ENCODE measurements around the gene SFT2D1.
"Not testable (repeated sequence)": the region's sequence is repeated elsewhere in the genome, so short reads cannot be mapped to it uniquely, and the experiment has no call there.

The SFT2D1 gene

DNA sequence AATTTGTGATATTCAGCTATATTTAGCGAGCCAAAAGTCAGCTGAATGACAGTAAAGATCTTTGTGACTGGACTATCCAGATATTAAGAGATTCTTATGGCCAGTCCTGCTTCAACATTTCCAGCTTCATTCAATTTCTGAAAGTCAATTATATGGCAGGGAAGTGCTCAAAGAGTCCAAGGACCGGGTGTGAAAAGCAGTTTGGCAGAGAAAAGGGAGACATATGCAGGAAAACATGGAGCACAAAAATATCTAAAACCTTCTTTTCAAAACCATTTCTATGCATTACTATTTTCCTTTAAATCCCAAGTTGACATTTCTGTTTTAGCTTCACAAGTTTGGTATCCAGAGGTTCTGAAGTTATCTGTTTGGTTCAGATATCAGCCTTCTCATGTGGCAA, 35.4 kb upstream of the SFT2D1 start:
- Mint-ChIP-seq H3K27ac (no peak overlapping the region), H3K9me3 (no peaks in the 10 kb centered on the region), H3K4me3 (no peak overlapping the region), H3K27me3 (no peaks in the 10 kb centered on the region), H3K4me1 (ENCODE audit: low read depth) (peaks cover 18% of the 10 kb centered on the region), H3K36me3 (ENCODE audit: low read depth) (peaks cover 5% of the 10 kb centered on the region)
- DNase-seq, result no peak

DNA sequence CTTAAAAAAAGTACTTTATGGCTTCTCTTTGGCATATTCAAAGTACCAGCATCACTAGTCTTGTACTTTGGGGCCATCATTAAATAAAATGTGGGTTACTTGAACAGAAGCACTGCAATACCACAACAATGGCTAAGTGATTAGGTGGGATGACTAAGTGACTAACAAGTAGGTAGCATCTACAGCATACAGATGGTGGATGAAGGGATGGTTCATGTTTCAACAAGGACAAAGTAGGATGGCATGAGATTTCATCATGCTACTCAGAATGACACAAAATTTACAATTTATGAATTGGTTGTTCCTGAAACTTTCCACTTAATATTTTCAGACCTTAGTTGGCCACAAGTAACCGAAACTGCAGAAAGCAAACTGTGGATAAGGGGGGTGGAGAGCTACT, 32.7 kb upstream of the SFT2D1 start:
- Mint-ChIP-seq H3K4me1 (ENCODE audit: low read depth) (peaks cover 7% of the 10 kb centered on the region), H3K27me3 (no peaks in the 10 kb centered on the region), H3K4me3 (no peak overlapping the region), H3K27ac (no peak overlapping the region), H3K36me3 (ENCODE audit: low read depth) (peaks cover under 1% of the 10 kb centered on the region), H3K9me3 (no peaks in the 10 kb centered on the region)
- DNase-seq, result no peak

DNA sequence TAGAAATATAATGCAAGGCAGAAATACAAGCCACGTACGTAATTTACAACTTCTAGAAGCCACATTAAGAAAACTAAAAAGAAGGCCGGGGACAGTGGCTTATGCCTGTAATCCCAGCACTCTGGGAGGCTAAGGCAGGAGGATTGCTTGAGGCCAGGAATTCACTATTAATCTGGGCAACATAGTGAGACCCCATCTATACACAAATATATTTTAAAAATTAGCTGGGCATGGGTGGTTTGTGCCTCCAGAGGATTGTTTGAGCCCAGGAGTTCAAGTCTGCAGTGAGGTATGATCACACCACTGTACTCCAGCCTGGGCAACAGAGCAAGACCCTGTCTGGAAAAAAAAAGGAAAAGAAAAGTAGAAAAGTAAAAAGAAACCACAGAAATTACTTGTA, 28.1 kb upstream of the SFT2D1 start:
- peaks cover 26% of the 10 kb centered on the region for H3K36me3 Mint-ChIP-seq (ENCODE audit: low read depth)
- no peaks in the 10 kb centered on the region for H3K27me3 Mint-ChIP-seq
- no peak overlapping the region for H3K4me3 Mint-ChIP-seq
- H3K27ac Mint-ChIP-seq, result no peak overlapping the region
- no peaks in the 10 kb centered on the region for H3K9me3 Mint-ChIP-seq
- H3K4me1 Mint-ChIP-seq (ENCODE audit: low read depth), result peaks cover 6% of the 10 kb centered on the region
- DNase-seq, result no peak

DNA sequence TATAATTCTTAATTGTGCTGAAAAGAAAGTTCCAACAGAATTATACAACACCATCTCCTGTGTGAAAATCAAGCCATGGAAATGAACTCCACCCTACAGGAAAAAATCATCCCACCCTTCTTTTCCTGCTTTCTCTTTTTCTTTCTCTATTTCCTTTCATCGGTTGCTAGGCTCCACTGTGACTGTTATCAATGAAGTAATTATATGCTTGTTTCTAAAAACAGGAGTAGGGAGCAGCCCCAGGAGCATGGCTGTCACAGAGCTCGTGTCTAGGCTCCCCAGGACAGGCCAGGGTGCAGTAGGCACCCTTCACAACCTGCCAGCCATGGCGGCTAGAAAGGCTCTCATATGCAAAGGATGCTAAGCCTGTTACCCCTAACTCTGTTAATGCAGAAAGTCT, 27.4 kb upstream of the SFT2D1 start:
- Mint-ChIP-seq H3K9me3 (no peaks in the 10 kb centered on the region), H3K27me3 (no peaks in the 10 kb centered on the region), H3K4me1 (ENCODE audit: low read depth) (peaks cover under 1% of the 10 kb centered on the region), H3K4me3 (no peak overlapping the region), H3K27ac (no peak overlapping the region), H3K36me3 (ENCODE audit: low read depth) (peaks cover 32% of the 10 kb centered on the region)
- DNase-seq, result no peak

DNA sequence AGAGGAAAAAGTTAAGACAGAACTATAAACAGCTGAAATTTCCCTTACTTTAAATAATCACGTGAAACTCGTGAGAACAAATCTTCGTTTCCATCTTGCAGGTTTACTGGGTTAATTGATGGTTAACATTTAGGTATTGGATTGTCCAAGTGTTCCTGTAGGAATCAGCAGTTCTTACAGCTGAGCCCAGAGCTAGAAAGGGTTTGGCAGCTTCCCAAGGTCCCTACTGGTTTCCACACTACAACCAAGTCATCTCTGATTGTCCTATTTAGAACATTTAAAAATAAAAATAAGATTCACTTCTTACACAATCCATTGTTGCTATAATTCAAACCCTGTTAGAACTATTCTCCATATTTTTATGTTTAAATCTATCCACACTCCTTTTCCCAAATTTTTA, 24.6 kb upstream of the SFT2D1 start:
- DNase-seq, result no peak
- no peaks in the 10 kb centered on the region for H3K9me3 Mint-ChIP-seq
- no peaks in the 10 kb centered on the region for H3K27me3 Mint-ChIP-seq
- H3K4me1 Mint-ChIP-seq (ENCODE audit: low read depth), result no peaks in the 10 kb centered on the region
- no peak overlapping the region for H3K4me3 Mint-ChIP-seq
- H3K36me3 Mint-ChIP-seq (ENCODE audit: low read depth), result peaks cover 52% of the 10 kb centered on the region
- no peak overlapping the region for H3K27ac Mint-ChIP-seq

DNA sequence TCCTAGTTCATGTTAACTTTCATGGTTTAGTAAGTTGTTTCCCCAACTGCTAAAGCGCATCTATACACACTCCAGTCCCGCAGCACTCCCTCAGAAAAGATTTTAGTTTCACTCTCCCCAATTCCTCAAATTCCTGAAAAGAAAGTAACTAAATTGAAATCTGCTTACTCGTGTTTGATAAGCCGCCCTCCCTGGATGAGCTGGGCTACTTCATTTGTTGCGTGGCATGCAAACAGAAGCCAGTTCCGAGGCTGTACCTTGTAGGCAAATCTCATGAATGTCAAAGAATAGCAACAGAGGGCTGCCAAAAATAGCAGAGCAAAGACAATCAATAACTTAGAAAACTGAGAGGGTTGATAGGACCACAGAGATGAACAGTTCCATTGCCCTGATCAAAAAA, 23.5 kb upstream of the SFT2D1 start:
- Mint-ChIP-seq H3K9me3 (no peaks in the 10 kb centered on the region), H3K4me1 (ENCODE audit: low read depth) (no peaks in the 10 kb centered on the region), H3K27me3 (no peaks in the 10 kb centered on the region), H3K36me3 (ENCODE audit: low read depth) (peaks cover 52% of the 10 kb centered on the region), H3K4me3 (no peak overlapping the region), H3K27ac (no peak overlapping the region)
- DNase-seq, result no peak

DNA sequence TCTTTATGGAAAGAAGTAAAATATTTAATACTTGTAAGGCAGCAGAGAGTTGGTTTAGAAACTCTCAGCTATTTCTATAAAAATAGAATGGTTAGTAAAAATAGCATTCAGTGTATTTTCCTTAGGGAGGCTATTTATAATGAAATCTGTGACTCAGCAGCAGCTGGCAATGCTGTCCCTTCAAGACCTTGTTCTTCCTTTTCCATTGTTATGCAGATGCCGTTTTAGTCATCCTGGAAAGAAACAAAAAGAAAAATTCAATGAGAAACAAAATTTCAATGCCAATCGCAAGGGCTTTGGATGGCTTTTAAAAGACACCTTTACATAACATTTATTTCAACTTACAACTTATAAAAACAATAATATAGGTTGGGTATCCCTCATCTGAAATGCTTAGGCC, 22.9 kb upstream of the SFT2D1 start:
- no peaks in the 10 kb centered on the region for H3K9me3 Mint-ChIP-seq
- DNase-seq, result no peak
- no peak overlapping the region for H3K27ac Mint-ChIP-seq
- H3K4me1 Mint-ChIP-seq (ENCODE audit: low read depth), result no peaks in the 10 kb centered on the region
- no peak overlapping the region for H3K4me3 Mint-ChIP-seq
- peaks cover 52% of the 10 kb centered on the region for H3K36me3 Mint-ChIP-seq (ENCODE audit: low read depth)
- peaks cover 1% of the 10 kb centered on the region for H3K27me3 Mint-ChIP-seq

DNA sequence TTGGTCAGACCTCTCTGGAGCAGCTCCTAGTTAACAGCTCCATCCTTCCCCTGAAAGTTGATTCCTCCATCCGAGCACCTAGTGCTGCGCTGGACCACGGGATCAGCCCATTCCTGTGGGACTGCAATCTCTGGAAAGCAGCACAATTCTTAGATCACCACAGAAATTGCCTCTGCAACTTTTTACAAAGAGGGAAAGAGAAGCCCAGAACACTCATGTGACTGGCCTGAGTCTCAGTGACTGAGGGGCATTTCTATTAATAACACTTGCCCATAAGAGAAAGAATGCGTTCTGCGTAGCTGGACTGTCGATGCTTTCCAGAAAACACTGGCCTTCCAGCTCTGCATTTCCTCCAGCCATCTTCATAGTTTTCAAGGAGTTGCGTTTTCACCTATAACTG, 22.1 kb upstream of the SFT2D1 start:
- no peak for DNase-seq
- Mint-ChIP-seq H3K36me3 (ENCODE audit: low read depth) (peaks cover 49% of the 10 kb centered on the region), H3K27ac (no peak overlapping the region), H3K27me3 (peaks cover 4% of the 10 kb centered on the region), H3K4me1 (ENCODE audit: low read depth) (no peaks in the 10 kb centered on the region), H3K4me3 (no peak overlapping the region), H3K9me3 (no peaks in the 10 kb centered on the region)

DNA sequence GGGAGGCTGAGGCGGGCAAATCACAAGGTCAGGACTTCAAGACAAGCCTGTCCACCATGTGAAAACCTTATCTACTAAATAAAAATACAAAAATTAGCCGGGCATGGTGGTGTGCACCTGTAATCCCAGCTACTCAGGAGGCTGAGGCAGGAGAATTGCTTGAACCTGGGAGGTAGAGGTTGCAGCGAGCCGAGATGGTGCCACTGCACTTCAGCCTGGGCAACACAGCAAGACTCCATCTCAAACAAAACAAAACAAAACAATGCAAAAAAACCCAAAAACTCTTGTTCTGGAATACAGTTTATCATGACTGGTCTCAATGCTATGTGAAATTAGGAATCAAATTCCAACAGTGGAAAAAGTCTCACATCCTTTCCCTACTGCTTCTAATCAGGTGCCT, 20.1 kb upstream of the SFT2D1 start:
- Mint-ChIP-seq H3K27me3 (peaks cover 18% of the 10 kb centered on the region), H3K36me3 (ENCODE audit: low read depth) (peaks cover 40% of the 10 kb centered on the region)
- H3K4me1 Mint-ChIP-seq (ENCODE audit: low read depth); H3K9me3 Mint-ChIP-seq; H3K27ac Mint-ChIP-seq; DNase-seq; H3K4me3 Mint-ChIP-seq: not testable (repeated sequence)

DNA sequence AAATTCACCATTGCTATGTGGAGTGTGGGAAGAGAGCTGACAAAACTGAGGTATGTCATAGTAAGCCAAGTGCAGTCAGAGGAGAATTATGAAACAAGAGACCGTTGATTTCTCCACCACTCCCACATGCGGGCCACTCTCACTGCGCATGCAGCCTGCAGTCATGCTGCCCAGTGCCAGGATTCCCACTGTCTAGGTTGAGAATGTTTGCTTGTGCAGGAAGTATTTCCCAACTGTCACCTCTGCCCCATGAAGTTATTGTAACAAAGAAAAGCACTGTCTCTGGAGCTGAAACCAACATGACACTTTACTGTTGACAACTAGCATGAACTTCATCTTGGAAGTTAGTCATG, 18.7 kb upstream of the SFT2D1 start:
- Mint-ChIP-seq H3K4me3 (no peak overlapping the region), H3K27me3 (peaks cover 18% of the 10 kb centered on the region), H3K36me3 (ENCODE audit: low read depth) (peaks cover 31% of the 10 kb centered on the region), H3K4me1 (ENCODE audit: low read depth) (no peaks in the 10 kb centered on the region), H3K27ac (no peak overlapping the region), H3K9me3 (no peaks in the 10 kb centered on the region)
- no peak for DNase-seq

DNA sequence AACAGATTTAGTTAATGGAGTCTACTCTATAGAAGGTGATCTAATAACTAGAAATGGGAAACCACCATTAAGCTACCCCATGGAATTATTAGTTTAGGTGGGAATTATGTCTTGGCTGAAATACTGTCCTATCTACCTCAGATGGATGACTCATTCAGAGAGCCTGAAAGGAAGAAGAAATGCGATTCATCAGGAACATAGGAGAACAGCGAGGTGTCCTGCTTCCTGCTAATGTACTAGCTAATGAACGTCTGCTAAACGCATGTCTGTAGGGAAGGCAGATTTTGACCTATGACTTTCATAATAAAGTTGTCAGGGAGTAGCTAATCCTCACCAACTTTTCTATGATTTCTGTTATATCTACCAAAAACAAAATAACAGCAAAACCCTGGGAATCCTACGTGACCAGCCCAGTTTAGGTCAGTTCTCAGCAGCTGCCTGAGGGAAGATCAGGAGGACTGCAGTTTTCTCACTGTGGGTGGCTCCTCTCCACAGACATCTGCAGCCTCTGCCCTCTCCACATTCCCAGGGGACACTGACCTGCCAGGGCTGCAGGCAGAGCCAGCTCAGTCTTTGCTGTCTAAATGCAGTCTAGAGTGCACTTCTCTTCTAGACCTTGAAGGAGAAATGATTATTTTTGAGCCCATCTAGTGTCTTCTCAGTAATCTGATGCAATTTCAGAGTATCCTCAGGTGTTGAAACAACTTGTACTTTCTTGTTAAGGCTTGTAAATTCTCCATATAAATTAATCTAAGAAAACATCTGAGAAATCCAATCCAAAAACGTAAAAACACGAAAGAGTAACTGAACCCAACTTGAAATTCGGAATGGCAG, 18.1 kb upstream of the SFT2D1 start:
- peaks cover 26% of the 10 kb centered on the region for H3K36me3 Mint-ChIP-seq (ENCODE audit: low read depth)
- no peak overlapping the region for H3K27ac Mint-ChIP-seq

DNA sequence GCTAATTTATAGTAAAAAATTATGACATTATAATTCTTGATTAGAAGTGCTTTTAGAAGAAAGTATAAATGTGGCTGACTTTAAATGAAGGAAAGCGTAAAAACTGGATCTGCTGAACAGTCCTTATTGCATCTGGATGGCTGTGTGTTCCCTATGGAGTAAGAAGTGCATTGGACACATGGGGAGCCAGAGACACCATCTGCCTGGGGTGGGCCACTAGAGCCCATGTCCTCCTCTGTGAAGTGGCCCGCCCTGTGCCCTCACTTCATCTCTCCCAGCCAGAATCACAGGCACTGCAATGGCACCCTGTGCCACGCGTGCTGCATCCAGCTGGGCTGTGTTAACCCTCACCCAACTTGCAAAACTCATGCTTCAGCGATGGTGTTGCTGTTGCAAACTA, 13.2 kb upstream of the SFT2D1 start:
- H3K36me3 Mint-ChIP-seq (ENCODE audit: low read depth), result no peaks in the 10 kb centered on the region
- no peak overlapping the region for H3K4me3 Mint-ChIP-seq

More for the DNA sequence above, 18.1 kb upstream of the SFT2D1 start:
- no peak overlapping the region for H3K4me3 Mint-ChIP-seq
- no peak for DNase-seq
- H3K9me3 Mint-ChIP-seq, result no peaks in the 10 kb centered on the region
- H3K4me1 Mint-ChIP-seq (ENCODE audit: low read depth), result no peaks in the 10 kb centered on the region
- peaks cover 21% of the 10 kb centered on the region for H3K27me3 Mint-ChIP-seq

DNA sequence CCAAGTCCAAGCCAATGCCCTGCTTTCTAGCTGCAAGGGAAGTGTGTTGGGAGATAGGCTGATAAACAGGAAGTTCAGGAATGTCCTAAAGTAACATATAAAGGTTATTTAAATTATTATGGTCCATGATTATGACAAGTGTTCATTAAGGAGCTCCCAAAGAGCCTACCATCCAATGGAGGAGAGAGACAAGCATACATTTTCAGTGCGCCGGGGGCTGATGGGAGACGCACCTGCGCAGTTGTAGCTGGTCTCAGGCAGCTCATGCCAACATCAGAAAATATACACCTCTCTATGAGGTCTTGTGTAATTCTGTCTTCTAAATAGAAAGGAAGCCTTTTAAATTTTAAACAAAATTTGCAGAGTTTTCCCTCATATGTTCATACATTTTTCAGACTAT, 12.6 kb upstream of the SFT2D1 start:
- Mint-ChIP-seq H3K27me3 (peaks cover 18% of the 10 kb centered on the region), H3K36me3 (ENCODE audit: low read depth) (no peaks in the 10 kb centered on the region), H3K4me1 (ENCODE audit: low read depth) (no peaks in the 10 kb centered on the region), H3K4me3 (no peak overlapping the region), H3K27ac (no peak overlapping the region), H3K9me3 (peaks cover 12% of the 10 kb centered on the region)
- no peak for DNase-seq

More for the DNA sequence above, 13.2 kb upstream of the SFT2D1 start:
- peaks cover 21% of the 10 kb centered on the region for H3K27me3 Mint-ChIP-seq
- peaks cover 9% of the 10 kb centered on the region for H3K9me3 Mint-ChIP-seq
- no peak for DNase-seq
- H3K4me1 Mint-ChIP-seq (ENCODE audit: low read depth), result no peaks in the 10 kb centered on the region
- no peak overlapping the region for H3K27ac Mint-ChIP-seq

DNA sequence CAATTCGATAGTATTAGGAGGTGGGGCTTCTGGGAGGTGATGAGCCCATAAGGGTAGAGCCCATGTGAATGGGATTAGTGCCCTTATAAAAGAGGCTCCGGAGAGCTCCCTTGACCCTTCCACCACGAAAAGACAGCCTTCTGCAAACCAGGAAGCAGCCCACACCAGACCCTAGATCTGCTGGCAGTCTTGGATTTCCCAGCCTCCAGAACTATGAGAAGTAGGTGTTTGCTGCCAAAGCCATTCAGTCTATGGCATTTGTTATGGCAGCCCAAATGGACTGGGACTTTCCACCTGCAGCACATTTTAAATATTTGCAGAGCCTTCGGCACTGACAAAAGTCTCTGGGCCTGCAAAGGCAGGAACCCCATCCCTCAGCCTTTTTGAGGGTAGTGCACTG, 11.8 kb upstream of the SFT2D1 start:
- no peak for DNase-seq
- no peaks in the 10 kb centered on the region for H3K4me1 Mint-ChIP-seq (ENCODE audit: low read depth)
- no peaks in the 10 kb centered on the region for H3K36me3 Mint-ChIP-seq (ENCODE audit: low read depth)
- H3K27me3 Mint-ChIP-seq, result peaks cover 13% of the 10 kb centered on the region
- no peak overlapping the region for H3K4me3 Mint-ChIP-seq
- H3K9me3 Mint-ChIP-seq, result peaks cover 12% of the 10 kb centered on the region
- no peak overlapping the region for H3K27ac Mint-ChIP-seq

DNA sequence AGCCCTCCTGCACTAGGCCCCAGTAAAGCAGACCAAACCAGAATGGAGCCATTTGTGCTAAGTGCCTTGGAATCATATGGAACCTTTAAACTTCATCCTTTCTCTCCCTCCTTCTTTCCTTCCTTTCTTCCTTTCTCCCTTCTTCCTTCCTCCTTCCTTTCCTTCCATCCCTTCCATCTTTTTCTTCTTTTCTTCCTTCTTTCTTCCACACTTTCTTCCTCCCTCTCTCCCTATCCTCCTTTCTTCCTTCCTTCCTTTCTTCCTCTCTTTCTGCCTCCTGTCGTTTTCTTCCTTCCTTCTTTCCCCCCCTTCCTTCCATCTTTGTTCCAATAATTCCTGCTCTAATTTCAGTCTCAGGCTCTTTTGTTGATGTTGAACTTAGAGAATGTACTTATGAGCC, 11.2 kb upstream of the SFT2D1 start:
- peaks cover 2% of the 10 kb centered on the region for H3K4me1 Mint-ChIP-seq (ENCODE audit: low read depth)
- H3K4me3 Mint-ChIP-seq, result no peak overlapping the region
- peaks cover 12% of the 10 kb centered on the region for H3K9me3 Mint-ChIP-seq
- no peak for DNase-seq
- no peaks in the 10 kb centered on the region for H3K36me3 Mint-ChIP-seq (ENCODE audit: low read depth)
- H3K27me3 Mint-ChIP-seq, result peaks cover 10% of the 10 kb centered on the region
- no peak overlapping the region for H3K27ac Mint-ChIP-seq

DNA sequence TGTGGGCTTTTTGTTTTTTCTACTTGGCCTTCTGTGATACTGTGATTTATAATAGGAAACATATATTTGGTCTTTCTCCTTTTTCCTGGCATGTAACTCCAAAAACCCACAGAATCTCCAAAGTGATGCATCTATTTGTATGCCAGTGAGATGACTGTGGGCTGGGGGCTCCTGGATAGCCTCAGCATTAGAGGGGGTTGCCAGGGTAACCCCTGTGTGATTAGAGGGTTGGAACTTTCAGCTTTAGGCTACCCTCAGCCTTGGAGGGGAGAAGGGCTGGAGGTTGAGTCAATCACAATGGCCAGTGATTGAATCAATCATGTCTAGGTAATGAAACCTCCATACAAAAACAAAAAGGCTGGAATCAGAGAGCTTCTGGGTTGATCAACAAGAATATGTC, 10.6 kb upstream of the SFT2D1 start:
- peaks cover 5% of the 10 kb centered on the region for H3K27me3 Mint-ChIP-seq
- H3K4me3 Mint-ChIP-seq, result no peak overlapping the region
- no peak for DNase-seq
- H3K9me3 Mint-ChIP-seq, result peaks cover 12% of the 10 kb centered on the region
- H3K27ac Mint-ChIP-seq, result no peak overlapping the region
- no peaks in the 10 kb centered on the region for H3K36me3 Mint-ChIP-seq (ENCODE audit: low read depth)
- H3K4me1 Mint-ChIP-seq (ENCODE audit: low read depth), result peaks cover 8% of the 10 kb centered on the region
